Measurements from ENCODE around the gene CFAP119. TPM values are rescaled to one million over a fixed set of nuclear protein-coding genes. Genes with fewer than 3 reads are reported as not detected.

The CFAP119 gene
- total and polyA plus RNA-seq, 2 experiments from 2014 or later = 5.0 to 6.1 TPM

GRCh38 chr16:30771726-30772125 lies 9.9 kb upstream of the CFAP119 start:
- H3K4me1 ChIP-seq (ENCODE audit: insufficient read depth) = peaks cover 11% of the 10 kb centered on the region
- no peaks in the 10 kb centered on the region for H3K36me3 ChIP-seq (replicated peaks; ENCODE audit: insufficient read depth, low read depth)
- peaks cover 3% of the 10 kb centered on the region for H3K79me2 ChIP-seq
- H3K9me2 ChIP-seq (replicated peaks; ENCODE audit: insufficient read depth) = no peaks in the 10 kb centered on the region
- no peak overlapping the region for H3K4me3 ChIP-seq
- H3K27ac ChIP-seq = no peak overlapping the region
- TF ChIP-seq EZH2 (IDR thresholded peaks at IDR 0.05; ENCODE audit: borderline replicate concordance) (no peak), EZH2phosphoT487 (IDR thresholded peaks at IDR 0.05; ENCODE audit: low read depth, severe bottlenecking, unreplicated experiment) (no peak), CTCF (IDR thresholded peaks at IDR 0.05; ENCODE audit: poor library complexity) (no peak)
- DNase-seq (ENCODE audit: low spot score) = no peak
- 96% methylated on average over 14 of the region's 14 CpGs for WGBS (ENCODE audit: low lambda C conversion rate, missing lambda C conversion rate)
- no peak overlapping the region for H2AFZ ChIP-seq
- no peaks in the 10 kb centered on the region for H3K27me3 ChIP-seq
- no peak overlapping the region for H3K4me2 ChIP-seq
- no peaks in the 10 kb centered on the region for H4K20me1 ChIP-seq (ENCODE audit: insufficient read depth, poor library complexity, severe bottlenecking)
- H3K9me3 ChIP-seq (ENCODE audit: low read depth) = no peaks in the 10 kb centered on the region

- Histone ChIP-seq H3K36me3 (replicated peaks; ENCODE audit: insufficient read depth, low read depth) (no peaks in the 10 kb centered on the region), H3K27me3 (no peaks in the 10 kb centered on the region), H3K4me3 (no peak overlapping the region), H3K9me3 (ENCODE audit: low read depth) (no peaks in the 10 kb centered on the region), H3K9me2 (replicated peaks; ENCODE audit: insufficient read depth) (no peaks in the 10 kb centered on the region), H3K4me2 (no peak overlapping the region), H3K79me2 (peaks cover 6% of the 10 kb centered on the region), H3K4me1 (ENCODE audit: insufficient read depth) (no peaks in the 10 kb centered on the region), H3K27ac (no peak overlapping the region), H2AFZ (no peak overlapping the region), H4K20me1 (ENCODE audit: insufficient read depth, poor library complexity, severe bottlenecking) (no peaks in the 10 kb centered on the region)
- 97% methylated on average over 17 of the region's 17 CpGs for WGBS (ENCODE audit: low lambda C conversion rate, missing lambda C conversion rate)
- DNase-seq (ENCODE audit: low spot score) = no peak
- TF ChIP-seq CTCF (IDR thresholded peaks at IDR 0.05; ENCODE audit: poor library complexity) (no peak), EZH2phosphoT487 (IDR thresholded peaks at IDR 0.05; ENCODE audit: low read depth, severe bottlenecking, unreplicated experiment) (no peak), EZH2 (IDR thresholded peaks at IDR 0.05; ENCODE audit: borderline replicate concordance) (no peak)
Measured at GRCh38 chr16:30769379-30770089, 7.7 kb upstream of the CFAP119 start.

- Histone ChIP-seq H3K4me3 (no peak overlapping the region), H3K4me2 (no peak overlapping the region), H3K27me3 (no peaks in the 10 kb centered on the region), H3K79me2 (peaks cover 14% of the 10 kb centered on the region), H3K9me3 (ENCODE audit: low read depth) (no peaks in the 10 kb centered on the region), H2AFZ (no peak overlapping the region), H3K27ac (no peak overlapping the region), H3K36me3 (replicated peaks; ENCODE audit: insufficient read depth, low read depth) (no peaks in the 10 kb centered on the region), H4K20me1 (ENCODE audit: insufficient read depth, poor library complexity, severe bottlenecking) (no peaks in the 10 kb centered on the region), H3K4me1 (ENCODE audit: insufficient read depth) (peaks cover 1% of the 10 kb centered on the region), H3K9me2 (replicated peaks; ENCODE audit: insufficient read depth) (no peaks in the 10 kb centered on the region)
- TF ChIP-seq CTCF (IDR thresholded peaks at IDR 0.05; ENCODE audit: poor library complexity) (no peak), EZH2 (IDR thresholded peaks at IDR 0.05; ENCODE audit: borderline replicate concordance) (no peak), EZH2phosphoT487 (IDR thresholded peaks at IDR 0.05; ENCODE audit: low read depth, severe bottlenecking, unreplicated experiment) (no peak)
- WGBS (ENCODE audit: low lambda C conversion rate, missing lambda C conversion rate) = 98% methylated on average over 22 of the region's 23 CpGs
- DNase-seq (ENCODE audit: low spot score) = no peak
Measured at GRCh38 chr16:30768583-30769181, 6.8 kb upstream of the CFAP119 start.

All from hepatocyte (in vitro differentiated cells).